ENCODE data around the gene IL1RN. TPM values are rescaled to one million over a fixed set of nuclear protein-coding genes. Genes with fewer than 3 reads are reported as not detected.

IL1RN gene
- total and polyA plus RNA-seq, 2 of the 8 experiments (the other 6 are each of a cell fraction or from before 2014, with no cell fraction given), result not detected

GRCh38 chr2:113077921-113078320 is 49.5 kb upstream of the IL1RN start:
- Histone ChIP-seq H2BK15ac (ENCODE audit: low read length) (no peak overlapping the region), H3K36me3 (ENCODE audit: control insufficient read depth in 2 of 4, insufficient read depth in 4 of 4, low read length in 3 of 4) (no peaks in the 10 kb centered on the region), H3K4ac (replicated peaks; ENCODE audit: insufficient read length, low read depth, low read length) (no peak overlapping the region), H3K79me1 (ENCODE audit: low read depth, low read length) (no peaks in the 10 kb centered on the region), H3K27me3 (replicated peaks in 1 of 4; ENCODE audit: control insufficient read depth in 3 of 4, extremely low read depth in 1 of 4, insufficient read depth in 3 of 4, low read length in 3 of 4) (no peaks in the 10 kb centered on the region), H3K56ac (replicated peaks; ENCODE audit: insufficient read length, low read depth, low read length) (no peak overlapping the region), H4K8ac (ENCODE audit: extremely low read depth, insufficient read depth, low read length) (no peak overlapping the region), H3K4me1 (replicated peaks in 1 of 4; ENCODE audit: control insufficient read depth in 3 of 4, insufficient read depth in 4 of 4, low read length in 3 of 4) (peaks cover 0 to 2% (median 0%) of the 10 kb centered on the region in 4 experiments; a peak in 1 of 7 replicates), H3K9me3 (ENCODE audit: insufficient read depth in 2 of 2, low read depth in 1 of 2, low read length in 1 of 2) (no peaks in the 10 kb centered on the region), H4K91ac (replicated peaks; ENCODE audit: insufficient read length, low read length) (no peak overlapping the region), H3K27ac (ENCODE audit: low read depth, low read length) (no peak overlapping the region), H2BK20ac (ENCODE audit: low read length) (no peak overlapping the region), H3K4me2 (ENCODE audit: insufficient read depth in 1 of 2, low read depth in 2 of 2, low read length in 2 of 2) (no peak overlapping the region), H3K4me3 (ENCODE audit: extremely low read depth in 1 of 4, insufficient read depth in 2 of 4, low read depth in 3 of 4, low read length in 4 of 4) (no peak overlapping the region), H4K20me1 (replicated peaks in 1 of 2; ENCODE audit: control insufficient read depth in 1 of 2, insufficient read depth in 2 of 2, low read length in 2 of 2) (no peaks in the 10 kb centered on the region), H3K23me2 (ENCODE audit: low read depth, low read length) (no peaks in the 10 kb centered on the region), H3K18ac (ENCODE audit: extremely low read depth, low read length) (no peak overlapping the region), H3K14ac (ENCODE audit: insufficient read length) (no peak overlapping the region), H2BK12ac (ENCODE audit: low read depth, low read length) (no peak overlapping the region), H3K9ac (replicated peaks in 1 of 4; ENCODE audit: extremely low read depth in 1 of 4, low read depth in 3 of 4, low read length in 3 of 4) (no peak overlapping the region), H3K23ac (ENCODE audit: insufficient read length) (no peak overlapping the region), H3K79me2 (ENCODE audit: control insufficient read depth in 1 of 2, insufficient read depth in 2 of 2, low read length in 2 of 2) (no peaks in the 10 kb centered on the region), H2AK5ac (ENCODE audit: low read depth, low read length) (no peak overlapping the region), H2AFZ (ENCODE audit: low read length) (no peak overlapping the region), H2BK5ac (ENCODE audit: low read depth, low read length) (no peak overlapping the region), H4K5ac (ENCODE audit: insufficient read length, low read depth, low read length) (no peak overlapping the region), H2BK120ac (replicated peaks; ENCODE audit: low read depth, low read length) (no peak overlapping the region)
- no peak for FAIRE-seq
- no peak for TF ChIP-seq SIRT6 (IDR thresholded peaks at IDR 0.05; ENCODE audit: low read length)
- TF ChIP-seq KDM5A (IDR thresholded peaks at IDR 0.05; ENCODE audit: low read length), result no peak
- TF ChIP-seq HDAC6 (IDR thresholded peaks at IDR 0.05; ENCODE audit: low read depth, low read length), result no peak
- TF ChIP-seq TAF1 (IDR thresholded peaks at IDR 0.05; ENCODE audit: low read depth, low read length), result no peak
- TF ChIP-seq, protein P1, sequence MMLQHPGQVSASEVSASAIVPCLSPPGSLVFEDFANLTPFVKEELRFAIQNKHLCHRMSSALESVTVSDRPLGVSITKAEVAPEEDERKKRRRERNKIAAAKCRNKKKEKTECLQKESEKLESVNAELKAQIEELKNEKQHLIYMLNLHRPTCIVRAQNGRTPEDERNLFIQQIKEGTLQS (IDR thresholded peaks at IDR 0.05; ENCODE audit: insufficient read depth, low read depth, low read length), result no peak
- TF ChIP-seq RBBP5 (IDR thresholded peaks at IDR 0.05; ENCODE audit: borderline replicate concordance, low read depth, low read length), result no peak
- no peak for TF ChIP-seq SIX5 (IDR thresholded peaks at IDR 0.05; ENCODE audit: low read depth, low read length)
- no peak for TF ChIP-seq RXRA (IDR thresholded peaks at IDR 0.05; ENCODE audit: insufficient read depth, low read depth, low read length)
- no peak for TF ChIP-seq EZH2 (IDR thresholded peaks at IDR 0.05; ENCODE audit: low read depth, low read length, severe bottlenecking)
- 85% methylated on average over 1 of the region's 1 CpG; no CpG with 5 or more reads in 1 of the 2 experiments for WGBS, 2 experiments (ENCODE audit: extremely low coverage in 1 of 2, insufficient coverage in 1 of 2, insufficient read length in 1 of 2, insufficient replicate concordance in 2 of 2, low coverage in 1 of 2, low lambda C conversion rate in 2 of 2, missing lambda C conversion rate in 1 of 2)
- ChIA-PET CTCF (ENCODE audit: partially characterized antibody) (interaction anchor here (0.7 to 11.0 kb wide), 8 partner anchors 12 to 311 kb away, joined by 3 to 159 read pairs (median 6); partner anchors contain the start of gene PSD4), POLR2A (ENCODE audit: partially characterized antibody) (no interaction called here)
- DNase-seq (ENCODE audit: low read depth in 1 of 2, low spot score in 2 of 2), result no peak

Data from H1 (cell line).